A673 (cell line): ENCODE results near the gene ODC1. TPM values are rescaled to one million over a fixed set of nuclear protein-coding genes. Genes with fewer than 3 reads are reported as not detected.

ENCODE experiments used
- BruUV-seq: library from RNA; stranded (reverse); fragments of 400-500 nt; replicated peaks from 2 replicates; lab custom pipeline; 2021; lab: Mats Ljungman, UMichigan
- CTCF ChIA-PET: fragments of 300-600 bp; sonication (Branson Sonifier 250); formaldehyde crosslinking; loops from one replicate; lab custom pipeline; 2022; ENCODE audit warnings: antibody characterized with exemption; lab: Charles Lee
- POLR2A ChIA-PET: fragments of 300-600 bp; sonication (Branson Sonifier 250); formaldehyde crosslinking; loops from one replicate; lab custom pipeline; 2022; ENCODE audit warnings: antibody characterized with exemption; ENCODE audit not compliant: low non-redundant PET; lab: Charles Lee
- DNase-seq: peaks from one replicate; pipeline ENCODE4 v3.0.0-alpha.2; 2015; ENCODE audit warnings: low spot score
- H3K27ac ChIP-seq: fragments of 200-600 bp; sonication (generic); 2 replicates; pipeline ENCODE4 v1.5.1; 2016; ENCODE audit warnings: mixed run types, low read depth, mild to moderate bottlenecking, mixed read lengths, antibody characterized with exemption, low read length; ENCODE audit not compliant: poor library complexity, severe bottlenecking
- H3K27me3 ChIP-seq: fragments of 200-600 bp; sonication (generic); replicated peaks from 2 replicates; pipeline ENCODE4 v1.6.1; 2017; ENCODE audit warnings: mixed run types, low read depth, mild to moderate bottlenecking, mixed read lengths, antibody characterized with exemption, low read length; ENCODE audit not compliant: insufficient read depth, poor library complexity
- H3K36me3 ChIP-seq: fragments of 200-600 bp; sonication (generic); 2 replicates; pipeline ENCODE4 v1.6.1; 2016; ENCODE audit warnings: mixed run types, mild to moderate bottlenecking, mixed read lengths, antibody characterized with exemption, low read length; ENCODE audit not compliant: insufficient read depth, poor library complexity, severe bottlenecking
- H3K4me1 ChIP-seq: fragments of 200-600 bp; sonication (generic); 2 replicates; pipeline ENCODE4 v1.6.1; 2017; ENCODE audit warnings: mixed run types, mild to moderate bottlenecking, mixed read lengths, antibody characterized with exemption, low read length; ENCODE audit not compliant: insufficient read depth, poor library complexity, severe bottlenecking
- H3K4me3 ChIP-seq: fragments of 200-600 bp; sonication (generic); 2 replicates; pipeline ENCODE4 v1.5.1; 2016; ENCODE audit warnings: low read depth, mixed run types, mild to moderate bottlenecking, mixed read lengths, low read length; ENCODE audit not compliant: poor library complexity, severe bottlenecking
- H3K9me3 ChIP-seq: fragments of 200-600 bp; sonication (generic); 2 replicates; pipeline ENCODE4 v1.6.1; 2016; ENCODE audit warnings: mixed run types, low read depth, mild to moderate bottlenecking, mixed read lengths, antibody characterized with exemption, low read length; ENCODE audit not compliant: poor library complexity, severe bottlenecking
- EZH2 ChIP-seq: fragments of 200-600 bp; sonication (generic); IDR thresholded peaks from 2 replicates; pipeline ENCODE4 v1.6.1; 2017; ENCODE audit warnings: borderline replicate concordance, low read depth, mild to moderate bottlenecking, mixed read lengths, antibody characterized with exemption, low read length; ENCODE audit not compliant: poor library complexity, severe bottlenecking
- intact Hi-C: fragments of 100-400 bp; cut with micrococcal nuclease; formaldehyde crosslinking; loops from one replicate; pipeline ENCODE4 v1.10.0; 2022; ENCODE audit not compliant: unreplicated experiment
- total RNA-seq: library from RNA; stranded (reverse); gene quantifications from 2 replicates; pipeline ENCODE4 v1.2.3, GENCODE V29; 2021
- TF ChIP-seq, protein P1 (sequence below): fragments of 300-800, 200-600 bp; sonication (generic); conservative IDR thresholded peaks from 2 replicates; pipeline ENCODE4 v1.5.1; 2017; ENCODE audit warnings: low read depth, mild to moderate bottlenecking, antibody characterized with exemption, low read length, moderate library complexity, mixed read lengths

ODC1 gene
- total RNA-seq, 1 experiment from 2014 or later: 269 TPM

DNA sequence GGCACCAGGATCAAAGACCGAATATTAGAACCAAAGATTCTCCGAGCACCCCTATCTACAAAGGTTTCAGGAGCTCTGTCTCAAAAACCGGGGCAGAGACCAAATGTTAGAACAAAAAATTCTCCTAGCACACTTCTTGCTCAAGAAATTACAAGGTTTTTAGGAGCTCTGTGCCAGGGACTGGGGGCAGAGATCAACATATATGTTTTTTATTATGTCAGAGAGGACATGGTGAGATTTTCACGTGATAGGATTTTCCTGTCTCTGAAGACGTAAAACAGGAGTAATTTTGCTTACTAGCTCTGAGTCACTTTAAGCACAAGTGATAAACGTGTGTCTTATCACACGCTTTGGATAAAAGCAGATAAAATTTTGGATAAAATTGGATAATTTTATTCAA lies 34.8 kb upstream of the ODC1 start:
- no TSS peak for BruUV-seq
- ChIA-PET CTCF (no interaction called here), POLR2A (no interaction called here)
- H3K27me3 ChIP-seq: peaks cover 19% of the 10 kb centered on the region
- intact Hi-C loops: no loop called here
- no peak overlapping the region for H3K27ac ChIP-seq
- DNase-seq: no peak
- no peaks in the 10 kb centered on the region for H3K9me3 ChIP-seq
- no peak for TF ChIP-seq EZH2
- TF ChIP-seq, protein P1, sequence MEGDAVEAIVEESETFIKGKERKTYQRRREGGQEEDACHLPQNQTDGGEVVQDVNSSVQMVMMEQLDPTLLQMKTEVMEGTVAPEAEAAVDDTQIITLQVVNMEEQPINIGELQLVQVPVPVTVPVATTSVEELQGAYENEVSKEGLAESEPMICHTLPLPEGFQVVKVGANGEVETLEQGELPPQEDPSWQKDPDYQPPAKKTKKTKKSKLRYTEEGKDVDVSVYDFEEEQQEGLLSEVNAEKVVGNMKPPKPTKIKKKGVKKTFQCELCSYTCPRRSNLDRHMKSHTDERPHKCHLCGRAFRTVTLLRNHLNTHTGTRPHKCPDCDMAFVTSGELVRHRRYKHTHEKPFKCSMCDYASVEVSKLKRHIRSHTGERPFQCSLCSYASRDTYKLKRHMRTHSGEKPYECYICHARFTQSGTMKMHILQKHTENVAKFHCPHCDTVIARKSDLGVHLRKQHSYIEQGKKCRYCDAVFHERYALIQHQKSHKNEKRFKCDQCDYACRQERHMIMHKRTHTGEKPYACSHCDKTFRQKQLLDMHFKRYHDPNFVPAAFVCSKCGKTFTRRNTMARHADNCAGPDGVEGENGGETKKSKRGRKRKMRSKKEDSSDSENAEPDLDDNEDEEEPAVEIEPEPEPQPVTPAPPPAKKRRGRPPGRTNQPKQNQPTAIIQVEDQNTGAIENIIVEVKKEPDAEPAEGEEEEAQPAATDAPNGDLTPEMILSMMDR: no peak
- peaks cover 8% of the 10 kb centered on the region for H3K4me1 ChIP-seq
- H3K4me3 ChIP-seq: no peak overlapping the region
- no peaks in the 10 kb centered on the region for H3K36me3 ChIP-seq

DNA sequence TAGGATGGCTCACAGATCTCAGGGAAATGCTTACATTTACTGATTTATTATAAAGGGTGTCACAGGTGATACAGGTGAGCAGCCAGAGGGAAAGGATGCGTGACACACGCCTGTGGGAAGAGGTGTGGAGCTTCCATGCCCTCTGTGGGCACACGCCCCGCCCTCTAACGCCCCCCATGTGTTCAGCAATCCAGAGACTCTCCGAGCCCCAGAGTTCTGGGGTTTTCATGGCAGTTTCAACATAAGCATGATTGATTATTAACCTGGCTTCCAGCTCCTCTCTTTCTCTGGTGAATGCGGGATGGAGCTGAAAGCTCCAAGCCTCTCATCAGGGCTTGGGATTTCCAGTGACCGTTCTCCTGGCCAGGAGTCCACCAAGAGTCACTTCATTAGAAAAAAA lies 34.3 kb upstream of the ODC1 start:
- Histone ChIP-seq H3K9me3 (no peaks in the 10 kb centered on the region), H3K4me1 (peaks cover 8% of the 10 kb centered on the region), H3K36me3 (no peaks in the 10 kb centered on the region), H3K27ac (no peak overlapping the region), H3K27me3 (peaks cover 19% of the 10 kb centered on the region), H3K4me3 (no peak overlapping the region)
- no peak for DNase-seq
- ChIA-PET CTCF (no interaction called here), POLR2A (no interaction called here)
- no peak for TF ChIP-seq EZH2
- TF ChIP-seq, protein P1: no peak
- intact Hi-C loops: no loop called here
- BruUV-seq: no TSS peak

DNA sequence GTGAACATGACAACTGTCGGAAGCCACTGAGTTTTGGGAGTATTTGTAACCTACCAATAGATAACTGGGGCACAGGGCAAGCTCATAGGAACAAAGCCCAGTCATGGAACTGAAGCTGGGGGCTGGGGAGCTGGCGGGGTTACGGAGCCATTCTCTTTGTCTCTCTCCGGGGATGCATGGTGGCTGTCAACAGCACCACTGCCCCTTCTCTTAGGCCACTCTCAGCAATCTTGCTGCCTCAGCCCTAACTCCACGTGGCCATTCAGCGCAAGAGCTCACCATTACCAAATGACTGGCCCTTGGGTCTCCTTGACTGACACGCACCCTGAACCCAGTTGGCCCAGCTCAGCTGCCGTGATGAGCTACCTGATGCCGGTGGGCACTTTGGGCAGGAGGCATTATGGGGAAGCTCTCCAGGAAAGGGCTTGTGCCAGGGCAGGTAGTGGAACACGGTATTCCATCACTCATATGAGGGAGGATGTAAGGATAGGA lies 33.6 kb upstream of the ODC1 start:
- Histone ChIP-seq H3K4me1 (peaks cover 5% of the 10 kb centered on the region), H3K4me3 (no peak overlapping the region), H3K36me3 (no peaks in the 10 kb centered on the region), H3K27ac (no peak overlapping the region), H3K27me3 (peaks cover 19% of the 10 kb centered on the region), H3K9me3 (no peaks in the 10 kb centered on the region)
- CTCF ChIA-PET: no interaction called here
- POLR2A ChIA-PET: no interaction called here
- intact Hi-C loops: no loop called here
- no peak for TF ChIP-seq EZH2
- TF ChIP-seq, protein P1: no peak
- no TSS peak for BruUV-seq
- DNase-seq: no peak
